Measurements from ENCODE around the gene TWNK.

Gene TWNK

DNA sequence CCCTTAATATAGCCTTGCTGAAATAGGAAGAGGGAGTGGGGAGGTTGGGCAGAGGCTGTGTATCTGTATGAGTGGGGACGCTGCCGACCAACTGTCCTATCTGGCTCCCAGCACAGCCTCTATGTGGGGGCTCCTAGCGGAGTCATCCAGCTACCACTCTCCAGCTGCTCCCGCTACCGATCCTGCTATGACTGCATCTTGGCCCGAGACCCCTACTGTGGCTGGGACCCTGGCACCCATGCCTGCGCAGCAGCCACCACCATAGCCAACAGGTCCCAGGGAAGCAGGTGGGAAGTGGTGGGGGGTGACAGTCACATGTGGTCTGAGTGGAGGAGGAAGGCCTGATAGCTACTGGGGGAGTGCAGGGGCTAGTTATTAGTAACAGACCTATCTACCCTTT, 6.6 kb upstream of the TWNK start:
- H4K20me1 ChIP-seq (ENCODE audit: insufficient read depth, low read length): no peaks in the 10 kb centered on the region
- H3K4me1 ChIP-seq (ENCODE audit: low read length): peaks cover 2% of the 10 kb centered on the region; the same call in 1 of the 2 replicates
- TF ChIP-seq, protein P1, sequence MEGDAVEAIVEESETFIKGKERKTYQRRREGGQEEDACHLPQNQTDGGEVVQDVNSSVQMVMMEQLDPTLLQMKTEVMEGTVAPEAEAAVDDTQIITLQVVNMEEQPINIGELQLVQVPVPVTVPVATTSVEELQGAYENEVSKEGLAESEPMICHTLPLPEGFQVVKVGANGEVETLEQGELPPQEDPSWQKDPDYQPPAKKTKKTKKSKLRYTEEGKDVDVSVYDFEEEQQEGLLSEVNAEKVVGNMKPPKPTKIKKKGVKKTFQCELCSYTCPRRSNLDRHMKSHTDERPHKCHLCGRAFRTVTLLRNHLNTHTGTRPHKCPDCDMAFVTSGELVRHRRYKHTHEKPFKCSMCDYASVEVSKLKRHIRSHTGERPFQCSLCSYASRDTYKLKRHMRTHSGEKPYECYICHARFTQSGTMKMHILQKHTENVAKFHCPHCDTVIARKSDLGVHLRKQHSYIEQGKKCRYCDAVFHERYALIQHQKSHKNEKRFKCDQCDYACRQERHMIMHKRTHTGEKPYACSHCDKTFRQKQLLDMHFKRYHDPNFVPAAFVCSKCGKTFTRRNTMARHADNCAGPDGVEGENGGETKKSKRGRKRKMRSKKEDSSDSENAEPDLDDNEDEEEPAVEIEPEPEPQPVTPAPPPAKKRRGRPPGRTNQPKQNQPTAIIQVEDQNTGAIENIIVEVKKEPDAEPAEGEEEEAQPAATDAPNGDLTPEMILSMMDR (IDR thresholded peaks at IDR 0.05; ENCODE audit: low read depth, low read length): no peak
- TF ChIP-seq EZH2phosphoT487 (IDR thresholded peaks at IDR 0.05; ENCODE audit: low read depth): no peak
- no peak overlapping the region for H3K4me2 ChIP-seq (ENCODE audit: low read length)
- H3K79me2 ChIP-seq (ENCODE audit: low read length): no peaks in the 10 kb centered on the region
- no peak overlapping the region for H2AFZ ChIP-seq (ENCODE audit: low read depth, low read length)
- H3K9ac ChIP-seq (ENCODE audit: low read length): no peak overlapping the region
- no peaks in the 10 kb centered on the region for H3K9me3 ChIP-seq (ENCODE audit: insufficient read depth, low read length)
- H3K36me3 ChIP-seq (replicated peaks; ENCODE audit: low read depth, low read length): no peaks in the 10 kb centered on the region
- H3K4me3 ChIP-seq (ENCODE audit: low read length): no peak overlapping the region
- no peaks in the 10 kb centered on the region for H3K27me3 ChIP-seq (ENCODE audit: low read depth, low read length)
- H3K27ac ChIP-seq (ENCODE audit: low read length): no peak overlapping the region

DNA sequence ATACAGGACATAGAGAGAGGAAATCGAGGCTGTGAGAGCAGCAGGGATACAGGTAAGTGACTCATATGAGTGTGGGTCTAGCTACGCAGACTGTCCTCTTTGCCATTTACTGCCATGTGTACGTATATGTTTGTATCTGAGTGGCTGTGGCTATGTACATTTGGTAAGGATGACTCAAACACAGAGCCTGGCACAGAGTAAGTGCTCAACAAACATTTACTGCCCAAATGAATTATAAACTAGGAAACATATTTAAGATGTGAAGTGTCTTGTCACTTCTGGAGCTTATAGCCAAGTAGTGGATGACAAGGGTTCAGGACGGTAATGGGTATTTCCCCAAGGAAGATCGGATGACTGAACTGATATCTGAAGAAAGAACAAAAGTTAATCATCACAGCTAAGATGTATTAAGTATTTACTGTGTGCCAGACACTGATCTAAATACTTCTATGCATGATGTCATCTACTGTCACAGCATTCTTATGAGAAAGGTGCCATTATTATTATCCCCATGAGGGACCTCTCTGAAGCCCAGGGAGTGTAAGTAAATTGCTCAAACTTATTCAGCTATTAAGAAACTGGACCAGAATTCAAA, 6.1 kb upstream of the TWNK start:
- Histone ChIP-seq H3K27me3 (ENCODE audit: low read depth, low read length) (no peaks in the 10 kb centered on the region), H3K9ac (ENCODE audit: low read length) (no peak overlapping the region), H3K9me3 (ENCODE audit: insufficient read depth, low read length) (no peaks in the 10 kb centered on the region), H3K4me2 (ENCODE audit: low read length) (no peak overlapping the region), H3K79me2 (ENCODE audit: low read length) (peaks cover 5% of the 10 kb centered on the region), H2AFZ (ENCODE audit: low read depth, low read length) (no peak overlapping the region), H3K4me3 (ENCODE audit: low read length) (no peak overlapping the region), H3K27ac (ENCODE audit: low read length) (no peak overlapping the region), H4K20me1 (ENCODE audit: insufficient read depth, low read length) (no peaks in the 10 kb centered on the region), H3K36me3 (replicated peaks; ENCODE audit: low read depth, low read length) (no peaks in the 10 kb centered on the region), H3K4me1 (ENCODE audit: low read length) (peaks cover 5% of the 10 kb centered on the region)
- TF ChIP-seq EZH2phosphoT487 (IDR thresholded peaks at IDR 0.05; ENCODE audit: low read depth): no peak
- TF ChIP-seq, protein P1 (IDR thresholded peaks at IDR 0.05; ENCODE audit: low read depth, low read length): no peak

DNA sequence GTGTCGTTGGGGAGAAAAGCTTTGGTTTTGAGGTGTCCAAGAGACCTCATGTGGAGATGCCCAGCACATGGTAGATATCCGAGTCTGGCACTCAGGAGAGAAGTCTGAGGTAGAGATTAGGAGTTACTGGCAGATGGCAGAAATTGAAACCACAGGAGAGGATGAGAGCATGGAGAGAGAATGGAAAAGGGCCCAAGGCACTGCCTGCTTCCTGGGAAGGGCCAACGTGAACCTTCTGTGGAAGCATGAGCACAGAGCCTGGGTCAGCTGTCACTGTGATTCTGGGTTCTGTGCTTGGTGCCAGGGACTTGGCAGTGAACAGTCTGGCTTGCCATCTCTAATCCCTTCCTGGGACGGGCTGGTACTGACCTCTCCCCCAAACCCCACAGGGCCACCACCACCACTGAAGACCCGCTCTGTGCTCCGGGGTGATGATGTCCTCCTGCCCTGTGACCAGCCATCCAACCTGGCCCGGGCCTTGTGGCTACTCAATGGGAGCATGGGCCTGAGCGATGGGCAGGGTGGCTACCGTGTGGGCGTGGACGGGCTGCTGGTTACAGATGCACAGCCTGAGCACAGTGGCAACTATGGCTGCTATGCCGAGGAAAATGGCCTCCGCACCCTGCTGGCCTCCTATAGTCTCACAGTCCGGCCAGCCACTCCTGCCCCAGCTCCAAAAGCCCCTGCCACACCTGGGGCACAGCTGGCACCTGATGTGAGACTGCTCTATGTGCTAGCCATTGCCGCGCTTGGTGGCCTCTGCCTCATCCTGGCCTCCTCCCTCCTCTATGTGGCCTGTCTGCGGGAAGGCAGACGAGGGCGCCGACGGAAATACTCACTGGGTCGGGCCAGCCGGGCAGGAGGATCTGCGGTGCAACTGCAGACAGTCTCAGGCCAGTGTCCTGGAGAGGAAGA, 4.2 kb upstream of the TWNK start:
- TF ChIP-seq EZH2phosphoT487 (IDR thresholded peaks at IDR 0.05; ENCODE audit: low read depth): no peak
- TF ChIP-seq, protein P1 (IDR thresholded peaks at IDR 0.05; ENCODE audit: low read depth, low read length): no peak
- Histone ChIP-seq H3K36me3 (replicated peaks; ENCODE audit: low read depth, low read length) (no peaks in the 10 kb centered on the region), H3K4me3 (ENCODE audit: low read length) (no peak overlapping the region), H3K9me3 (ENCODE audit: insufficient read depth, low read length) (no peaks in the 10 kb centered on the region), H3K27ac (ENCODE audit: low read length) (no peak overlapping the region), H3K4me1 (ENCODE audit: low read length) (peaks cover 11% of the 10 kb centered on the region), H2AFZ (ENCODE audit: low read depth, low read length) (no peak overlapping the region), H3K9ac (ENCODE audit: low read length) (no peak overlapping the region), H3K4me2 (ENCODE audit: low read length) (no peak overlapping the region), H3K27me3 (ENCODE audit: low read depth, low read length) (no peaks in the 10 kb centered on the region), H4K20me1 (ENCODE audit: insufficient read depth, low read length) (no peaks in the 10 kb centered on the region), H3K79me2 (ENCODE audit: low read length) (peaks cover 24% of the 10 kb centered on the region)

DNA sequence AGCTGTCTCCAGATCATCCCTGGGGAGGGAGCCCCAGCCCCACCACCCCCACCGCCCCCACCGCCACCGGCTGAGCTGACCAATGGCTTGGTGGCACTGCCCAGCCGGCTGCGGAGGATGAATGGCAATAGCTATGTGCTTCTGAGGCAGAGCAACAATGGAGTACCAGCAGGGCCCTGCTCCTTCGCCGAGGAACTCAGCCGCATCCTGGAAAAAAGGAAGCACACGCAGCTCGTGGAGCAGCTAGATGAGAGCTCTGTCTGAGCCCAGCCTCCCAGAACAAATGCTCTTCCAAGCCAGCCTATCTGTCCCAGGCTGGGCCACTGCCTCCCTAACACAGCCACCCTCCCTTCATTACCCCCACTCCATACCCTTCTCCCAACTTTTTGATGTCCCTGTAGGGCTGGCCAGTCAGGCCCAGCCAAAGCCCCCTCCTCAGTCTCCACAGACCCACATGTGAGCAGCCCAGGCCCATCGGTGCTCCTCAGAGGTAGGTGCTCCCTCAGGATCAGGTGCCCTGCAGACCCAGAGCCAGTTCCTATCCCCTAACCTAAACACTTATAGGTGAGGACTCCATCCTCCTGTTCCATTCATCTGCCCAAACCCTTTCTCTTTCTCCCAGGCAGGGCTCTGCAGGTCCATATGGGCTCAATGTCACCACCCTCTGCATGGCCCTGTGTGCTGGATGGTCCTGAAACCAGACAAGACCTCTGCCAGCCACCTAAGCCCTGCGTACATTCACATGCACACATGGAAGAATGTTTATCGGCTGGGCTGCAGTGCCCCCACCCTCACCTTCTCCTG, 3.3 kb upstream of the TWNK start:
- peaks cover 18% of the 10 kb centered on the region for H3K4me1 ChIP-seq (ENCODE audit: low read length)
- peaks cover 33% of the 10 kb centered on the region for H3K79me2 ChIP-seq (ENCODE audit: low read length)
- peaks cover under 1% of the 10 kb centered on the region for H3K36me3 ChIP-seq (replicated peaks; ENCODE audit: low read depth, low read length)
- H3K9ac ChIP-seq (ENCODE audit: low read length): no peak overlapping the region
- no peaks in the 10 kb centered on the region for H4K20me1 ChIP-seq (ENCODE audit: insufficient read depth, low read length)
- no peak overlapping the region for H3K27ac ChIP-seq (ENCODE audit: low read length)
- no peaks in the 10 kb centered on the region for H3K9me3 ChIP-seq (ENCODE audit: insufficient read depth, low read length)
- no peaks in the 10 kb centered on the region for H3K27me3 ChIP-seq (ENCODE audit: low read depth, low read length)
- H3K4me2 ChIP-seq (ENCODE audit: low read length): no peak overlapping the region
- no peak overlapping the region for H3K4me3 ChIP-seq (ENCODE audit: low read length)
- TF ChIP-seq, protein P1 (IDR thresholded peaks at IDR 0.05; ENCODE audit: low read depth, low read length): no peak
- no peak for TF ChIP-seq EZH2phosphoT487 (IDR thresholded peaks at IDR 0.05; ENCODE audit: low read depth)
- no peak overlapping the region for H2AFZ ChIP-seq (ENCODE audit: low read depth, low read length)

Measured in OCI-LY3 (cell line).